Loucy (cell line): ENCODE measurements around the gene ITGB6.
A peak's percentile ranks its signal among the peaks of the same experiment; 100 is the strongest.

Experiments used
- H2AFZ ChIP-seq: fragments of 200-600 bp; sonication (generic); 2 replicates; pipeline ENCODE4 v1.6.0; 2016; ENCODE audit warnings: antibody characterized with exemption, mild to moderate bottlenecking, low read length, moderate library complexity
- H3F3A ChIP-seq: fragments of 200-600 bp; 2 replicates; pipeline ENCODE4 v1.6.0; 2016; ENCODE audit warnings: antibody characterized with exemption, low read depth, mild to moderate bottlenecking
- H3K27me3 ChIP-seq: fragments of 200-600 bp; sonication (generic); 2 replicates; pipeline ENCODE4 v1.6.1; 2014; ENCODE audit warnings: low read length, mild to moderate bottlenecking; ENCODE audit not compliant: insufficient read depth, poor library complexity, severe bottlenecking
- H3K36me3 ChIP-seq: fragments of 200-600 bp; sonication (generic); 2 replicates; pipeline ENCODE4 v1.6.1; 2016; ENCODE audit warnings: low read length; ENCODE audit not compliant: insufficient read depth
- H3K4me1 ChIP-seq: fragments of 200-600 bp; sonication (generic); 2 replicates; pipeline ENCODE4 v1.5.1; 2014; ENCODE audit warnings: low read length, mild to moderate bottlenecking; ENCODE audit not compliant: insufficient read depth, poor library complexity, severe bottlenecking
- H3K4me2 ChIP-seq: fragments of 200-600 bp; sonication (generic); 2 replicates; pipeline ENCODE4 v1.6.0; 2014; ENCODE audit warnings: antibody characterized with exemption, low read length, low read depth, mild to moderate bottlenecking; ENCODE audit not compliant: poor library complexity, severe bottlenecking
- H3K4me3 ChIP-seq: fragments of 200-600 bp; sonication (generic); 2 replicates; pipeline ENCODE4 v1.5.1; 2014; ENCODE audit warnings: low read length, mild to moderate bottlenecking, mixed read lengths; ENCODE audit not compliant: poor library complexity, severe bottlenecking
- H3K79me2 ChIP-seq: fragments of 200-600 bp; sonication (generic); 2 replicates; pipeline ENCODE4 v1.6.1; 2014; ENCODE audit warnings: low read length; ENCODE audit not compliant: insufficient read depth
- H3K9ac ChIP-seq: fragments of 200-600 bp; sonication (generic); 2 replicates; pipeline ENCODE4 v1.6.0; 2014; ENCODE audit warnings: mild to moderate bottlenecking, low read depth, low read length, moderate library complexity; ENCODE audit not compliant: poor library complexity, severe bottlenecking
- H3K9me2 ChIP-seq: fragments of 200-600 bp; sonication (generic); replicated peaks from 2 replicates; pipeline ENCODE4 v1.6.1; 2016; ENCODE audit warnings: low read depth, low read length, mixed read lengths
- H3K9me3 ChIP-seq: fragments of 200-600 bp; sonication (generic); 2 replicates; pipeline ENCODE4 v1.6.1; 2014; ENCODE audit warnings: mild to moderate bottlenecking, antibody characterized with exemption, low read length, low read depth; ENCODE audit not compliant: insufficient read depth
- H4K20me1 ChIP-seq: fragments of 200-600 bp; sonication (generic); 2 replicates; pipeline ENCODE4 v1.6.0; 2014; ENCODE audit warnings: antibody characterized with exemption, low read length, mild to moderate bottlenecking; ENCODE audit not compliant: insufficient read depth, poor library complexity, severe bottlenecking
- CTCF ChIP-seq: fragments of 200-600 bp; sonication (generic); conservative IDR thresholded peaks from 2 replicates; pipeline ENCODE4 v1.5.1; 2014; ENCODE audit warnings: mild to moderate bottlenecking, antibody characterized with exemption, low read length
- EZH2phosphoT487 ChIP-seq: fragments of 200-600 bp; IDR thresholded peaks from 2 replicates; pipeline ENCODE4 v1.6.1; 2018; ENCODE audit warnings: antibody characterized with exemption, mild to moderate bottlenecking, moderate library complexity, borderline replicate concordance

ITGB6 gene

GRCh38 chr2:160207271-160207670, 7.2 kb upstream of the ITGB6 start:
- peaks cover 30% of the 10 kb centered on the region for H3K4me1 ChIP-seq
- TF ChIP-seq CTCF = no peak
- no peak for TF ChIP-seq EZH2phosphoT487
- H2AFZ ChIP-seq = no peak overlapping the region
- no peaks in the 10 kb centered on the region for H3K36me3 ChIP-seq
- H3K4me2 ChIP-seq = no peak overlapping the region
- no peaks in the 10 kb centered on the region for H4K20me1 ChIP-seq
- H3K9me3 ChIP-seq = peaks cover 4% of the 10 kb centered on the region; the same call in 1 of the 2 replicates
- H3K4me3 ChIP-seq = no peak overlapping the region
- no peaks in the 10 kb centered on the region for H3F3A ChIP-seq
- no peak overlapping the region for H3K9ac ChIP-seq
- no peaks in the 10 kb centered on the region for H3K79me2 ChIP-seq
- no peaks in the 10 kb centered on the region for H3K9me2 ChIP-seq
- H3K27me3 ChIP-seq = no peaks in the 10 kb centered on the region

GRCh38 chr2:160206436-160206835, 6.4 kb upstream of the ITGB6 start:
- peaks cover 30% of the 10 kb centered on the region for H3K4me1 ChIP-seq
- TF ChIP-seq EZH2phosphoT487 = no peak
- TF ChIP-seq CTCF = no peak
- no peaks in the 10 kb centered on the region for H3K36me3 ChIP-seq
- H3K4me3 ChIP-seq = no peak overlapping the region
- H3K9me3 ChIP-seq = peaks cover 4% of the 10 kb centered on the region; the same call in 1 of the 2 replicates
- no peaks in the 10 kb centered on the region for H4K20me1 ChIP-seq
- no peak overlapping the region for H2AFZ ChIP-seq
- no peak overlapping the region for H3K9ac ChIP-seq
- H3K79me2 ChIP-seq = no peaks in the 10 kb centered on the region
- no peaks in the 10 kb centered on the region for H3K27me3 ChIP-seq
- no peaks in the 10 kb centered on the region for H3F3A ChIP-seq
- H3K4me2 ChIP-seq = no peak overlapping the region
- no peaks in the 10 kb centered on the region for H3K9me2 ChIP-seq

DNA sequence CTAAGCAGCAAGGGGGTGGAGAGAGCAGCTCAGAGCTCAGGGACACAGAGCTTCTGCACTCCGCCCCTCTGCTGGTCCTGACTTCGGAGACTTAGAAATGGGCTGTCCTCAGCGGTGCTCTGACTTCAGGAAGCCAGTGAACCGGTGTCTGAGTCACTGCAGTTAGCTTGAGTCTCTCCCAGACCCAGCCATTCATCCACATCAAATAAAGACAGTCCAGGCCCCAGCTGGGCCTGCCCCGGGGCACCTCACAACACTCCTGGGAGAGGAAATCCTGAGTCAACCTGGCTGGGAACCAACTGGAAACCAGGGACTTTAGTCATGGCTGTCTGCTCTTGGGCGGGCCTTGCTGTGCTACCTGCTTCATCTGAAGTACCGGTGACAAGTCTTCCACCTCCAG, 5.4 kb upstream of the ITGB6 start:
- H3K4me1 ChIP-seq = peaks cover 25% of the 10 kb centered on the region
- TF ChIP-seq EZH2phosphoT487 = no peak
- TF ChIP-seq CTCF = no peak
- no peaks in the 10 kb centered on the region for H3K9me2 ChIP-seq
- H3K27me3 ChIP-seq = no peaks in the 10 kb centered on the region
- H2AFZ ChIP-seq = peak overlapping the region; percentile 62; the same call in 1 of the 2 replicates
- no peaks in the 10 kb centered on the region for H4K20me1 ChIP-seq
- no peak overlapping the region for H3K4me3 ChIP-seq
- no peak overlapping the region for H3K9ac ChIP-seq
- no peak overlapping the region for H3K4me2 ChIP-seq
- no peaks in the 10 kb centered on the region for H3K79me2 ChIP-seq
- H3K9me3 ChIP-seq = peaks cover 4% of the 10 kb centered on the region; the same call in 1 of the 2 replicates
- H3F3A ChIP-seq = no peaks in the 10 kb centered on the region
- H3K36me3 ChIP-seq = no peaks in the 10 kb centered on the region
